Measurements from ENCODE around the gene MMP7.

- no peak for TF ChIP-seq EZH2phosphoT487 (IDR thresholded peaks at IDR 0.05)
- TF ChIP-seq CTCF (IDR thresholded peaks at IDR 0.05), result no peak
- no peak for TF ChIP-seq EZH2 (IDR thresholded peaks at IDR 0.05)
These were observed 24.5 kb upstream of the MMP7 start for GRCh38 chr11:102555091-102555490.

All from neural progenitor cell (in vitro differentiated cells).